A549 (cell line): Measurements from ENCODE around the gene ARHGAP25.

Source experiments
- CEBPB ChIP-seq, 2 experiments: fragments of >200 bp in 1 of 2; sonication (Bioruptor Twin) in 1 of 2; formaldehyde crosslinking in 1 of 2; IDR thresholded peaks; 2 replicates each; pipeline ENCODE4 v1.6.1; 2012 to 2016
- CHD2 ChIP-seq: fragments of 150-350 bp; IDR thresholded peaks from 2 replicates; pipeline ENCODE4 v1.6.1; 2014; ENCODE audit warnings: low read length; ENCODE audit not compliant: partially characterized antibody
- EP300 ChIP-seq, 2 experiments: fragments of >200 bp; sonication (Bioruptor Twin); formaldehyde crosslinking; IDR thresholded peaks; 2 replicates in 1 of 2; 3 replicates in 1 of 2; pipeline ENCODE4 v1.6.1; 2016 to 2017
- SMC3 ChIP-seq: fragments of >200 bp; sonication (Bioruptor Twin); formaldehyde crosslinking; IDR thresholded peaks from 3 replicates; pipeline ENCODE4 v1.6.1; 2018; ENCODE audit warnings: inconsistent platforms
- ZC3H11A ChIP-seq: fragments of 450-650 bp; IDR thresholded peaks from 2 replicates; pipeline ENCODE4 v1.6.1; 2014; ENCODE audit warnings: antibody characterized with exemption, mild to moderate bottlenecking
- TF ChIP-seq, protein P1 (sequence below): fragments of >200 bp; sonication (Bioruptor Twin); formaldehyde crosslinking; IDR thresholded peaks from 3 replicates; pipeline ENCODE4 v1.5.1; 2016
- TF ChIP-seq, protein P2 (sequence below): IDR thresholded peaks from 2 replicates; pipeline ENCODE4 v1.6.1; 2012

DNA sequence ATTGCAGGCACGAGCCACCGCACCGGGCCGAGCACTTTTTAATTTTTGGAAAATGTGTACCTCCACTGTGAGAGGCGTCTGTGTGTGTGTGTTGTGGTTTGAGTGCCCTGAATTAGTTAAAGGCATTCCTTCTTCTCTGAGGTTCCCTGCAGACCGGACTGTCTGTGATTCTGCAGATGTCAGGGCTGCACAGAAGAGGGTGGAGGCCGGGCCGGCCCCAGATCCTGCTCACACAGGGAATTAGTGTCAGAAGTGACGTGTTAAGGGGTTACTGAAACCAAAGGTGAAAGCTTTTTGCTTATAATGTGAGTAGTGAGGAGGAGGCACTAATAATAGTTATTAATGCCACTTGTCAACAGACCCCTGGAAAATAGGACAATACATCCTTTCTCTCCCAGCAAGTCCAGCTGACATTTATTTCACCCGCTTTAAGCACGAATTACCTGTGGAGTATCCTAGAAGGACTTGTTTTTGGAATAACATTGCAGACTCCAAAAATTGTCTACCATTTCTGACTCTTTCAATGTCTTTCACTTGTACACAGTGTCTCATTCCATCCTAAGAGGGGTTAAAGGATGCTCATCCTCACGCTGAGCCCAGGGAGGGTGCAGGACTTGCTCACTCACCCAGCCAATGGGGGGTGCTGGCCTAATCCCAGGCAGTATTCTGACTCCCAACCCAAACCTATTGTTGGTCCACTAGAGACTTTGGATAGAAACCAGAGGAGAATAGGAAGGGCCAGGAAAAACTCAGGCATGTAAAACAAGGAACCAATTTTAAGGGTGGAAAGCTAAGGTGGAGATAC, 16.2 kb downstream of the ARHGAP25 start:
- TF ChIP-seq SMC3: no peak
- TF ChIP-seq EP300 (IDR thresholded peaks at IDR 0.05): no peak
- TF ChIP-seq, protein P1, sequence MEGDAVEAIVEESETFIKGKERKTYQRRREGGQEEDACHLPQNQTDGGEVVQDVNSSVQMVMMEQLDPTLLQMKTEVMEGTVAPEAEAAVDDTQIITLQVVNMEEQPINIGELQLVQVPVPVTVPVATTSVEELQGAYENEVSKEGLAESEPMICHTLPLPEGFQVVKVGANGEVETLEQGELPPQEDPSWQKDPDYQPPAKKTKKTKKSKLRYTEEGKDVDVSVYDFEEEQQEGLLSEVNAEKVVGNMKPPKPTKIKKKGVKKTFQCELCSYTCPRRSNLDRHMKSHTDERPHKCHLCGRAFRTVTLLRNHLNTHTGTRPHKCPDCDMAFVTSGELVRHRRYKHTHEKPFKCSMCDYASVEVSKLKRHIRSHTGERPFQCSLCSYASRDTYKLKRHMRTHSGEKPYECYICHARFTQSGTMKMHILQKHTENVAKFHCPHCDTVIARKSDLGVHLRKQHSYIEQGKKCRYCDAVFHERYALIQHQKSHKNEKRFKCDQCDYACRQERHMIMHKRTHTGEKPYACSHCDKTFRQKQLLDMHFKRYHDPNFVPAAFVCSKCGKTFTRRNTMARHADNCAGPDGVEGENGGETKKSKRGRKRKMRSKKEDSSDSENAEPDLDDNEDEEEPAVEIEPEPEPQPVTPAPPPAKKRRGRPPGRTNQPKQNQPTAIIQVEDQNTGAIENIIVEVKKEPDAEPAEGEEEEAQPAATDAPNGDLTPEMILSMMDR: no peak
- TF ChIP-seq CEBPB (IDR thresholded peaks at IDR 0.05): no peak
- no peak for TF ChIP-seq ZC3H11A
- TF ChIP-seq, protein P2, sequence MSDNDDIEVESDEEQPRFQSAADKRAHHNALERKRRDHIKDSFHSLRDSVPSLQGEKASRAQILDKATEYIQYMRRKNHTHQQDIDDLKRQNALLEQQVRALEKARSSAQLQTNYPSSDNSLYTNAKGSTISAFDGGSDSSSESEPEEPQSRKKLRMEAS: no peak
- no peak for TF ChIP-seq CHD2
